GM12875 (cell line): ENCODE data around the gene BABAM1.

Experiments used
- H3K4me3 ChIP-seq: one replicate; pipeline ENCODE4 v1.5.1; 2011; ENCODE audit warnings: low read depth, low read length, control low read depth
- CTCF ChIP-seq: IDR thresholded peaks from 2 replicates; pipeline ENCODE4 v1.5.1; 2011; ENCODE audit warnings: low read depth, mild to moderate bottlenecking, control low read depth, inconsistent platforms, low read length, moderate library complexity, borderline replicate concordance; ENCODE audit not compliant: insufficient read depth

BABAM1 gene

DNA sequence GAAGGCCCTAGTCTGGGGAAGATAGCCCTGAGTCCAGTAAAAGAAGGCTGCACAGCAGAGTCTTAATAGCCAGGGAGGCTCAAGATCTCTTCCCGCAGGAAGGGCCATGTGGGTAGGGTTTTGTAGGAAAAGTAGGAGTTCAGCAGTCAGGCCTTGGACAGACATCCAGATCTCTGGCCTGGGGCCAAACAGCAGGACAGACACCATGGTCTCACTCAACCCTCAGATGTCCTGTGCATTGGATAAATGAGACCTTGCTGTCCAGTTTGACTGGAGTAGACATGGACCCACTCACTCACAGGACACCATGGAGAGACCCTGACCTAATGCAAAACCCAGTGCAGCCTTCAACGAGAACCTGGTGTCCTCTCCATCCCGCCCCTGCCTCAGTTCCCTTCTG, 37.4 kb upstream of the BABAM1 start:
- TF ChIP-seq CTCF = no peak
- no peak overlapping the region for H3K4me3 ChIP-seq

GRCh38 chr19:17232258-17232657, 35.0 kb upstream of the BABAM1 start:
- TF ChIP-seq CTCF = no peak
- no peak overlapping the region for H3K4me3 ChIP-seq

DNA sequence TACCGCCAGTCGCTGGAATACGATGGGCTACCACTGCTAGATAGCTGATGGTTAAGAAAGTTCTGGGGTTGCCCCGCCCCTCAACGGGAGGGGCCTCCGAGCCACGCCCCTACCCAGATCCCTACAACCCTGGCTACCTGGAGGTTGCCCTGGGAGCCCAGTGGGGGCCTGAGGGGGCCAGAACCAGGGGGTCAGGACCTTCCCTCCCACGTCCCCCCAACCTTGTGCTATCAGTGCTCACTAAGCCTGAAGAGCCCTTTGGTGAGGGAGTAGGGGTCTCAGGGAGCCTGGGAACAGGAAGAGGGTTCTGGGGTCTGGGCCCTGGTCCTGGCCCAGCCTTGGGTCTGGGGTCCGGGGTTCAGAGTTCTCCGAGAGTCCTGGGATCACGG, 32.3 kb upstream of the BABAM1 start:
- peak overlapping the region; percentile 71 for H3K4me3 ChIP-seq
- TF ChIP-seq CTCF = no peak

DNA sequence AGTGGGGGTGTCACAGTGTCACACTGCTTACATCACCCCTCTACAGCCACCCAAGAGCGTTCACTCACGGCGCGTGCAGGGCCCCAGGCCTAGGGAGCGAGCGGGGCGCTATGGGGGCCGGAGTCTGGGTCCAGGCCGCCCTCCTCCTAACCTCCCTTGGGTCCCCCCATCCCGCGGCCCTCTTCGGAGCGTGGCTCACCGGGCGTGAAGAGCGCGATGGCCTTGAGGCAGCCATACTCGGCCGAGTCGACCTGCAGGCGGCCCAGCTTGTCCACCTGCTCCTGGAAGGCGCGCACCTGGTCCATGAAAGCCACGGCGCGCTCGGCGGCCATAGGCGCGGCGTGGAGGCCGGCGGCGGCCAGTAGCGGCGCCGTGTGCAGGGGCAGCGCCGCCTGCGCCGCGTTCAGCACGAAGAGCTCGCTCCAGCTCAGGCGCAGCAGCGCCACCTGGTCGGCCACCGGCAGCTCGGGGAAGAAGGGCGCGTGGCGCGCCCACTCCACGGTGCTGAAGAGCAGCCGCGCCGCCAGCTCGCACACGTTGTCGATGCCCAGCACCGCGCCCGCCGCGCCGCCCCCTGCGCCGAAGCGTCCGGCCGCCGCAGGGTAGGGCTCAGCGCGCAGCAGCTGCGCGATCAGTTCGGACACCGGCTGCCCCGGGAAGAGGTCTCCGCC, 31.8 kb upstream of the BABAM1 start:
- peak overlapping the region; percentile 71 for H3K4me3 ChIP-seq
- peak; percentile 75 for TF ChIP-seq CTCF

- peak overlapping the region; percentile 71 for H3K4me3 ChIP-seq
- no peak for TF ChIP-seq CTCF
Observed at GRCh38 chr19:17235971-17236777, 31.1 kb upstream of the BABAM1 start.

GRCh38 chr19:17236811-17237543, 30.3 kb upstream of the BABAM1 start:
- no peak for TF ChIP-seq CTCF

More at GRCh38 chr19:17236811-17237543, 30.3 kb upstream of the BABAM1 start:
- no peak overlapping the region for H3K4me3 ChIP-seq
